ENCODE results near the gene POLR3E. TPM values are rescaled to one million over a fixed set of nuclear protein-coding genes. Genes with fewer than 3 reads are reported as not detected.

POLR3E gene
- total and polyA plus RNA-seq, 3 experiments from 2014 or later: 14.9 to 116 (median 103) TPM

DNA sequence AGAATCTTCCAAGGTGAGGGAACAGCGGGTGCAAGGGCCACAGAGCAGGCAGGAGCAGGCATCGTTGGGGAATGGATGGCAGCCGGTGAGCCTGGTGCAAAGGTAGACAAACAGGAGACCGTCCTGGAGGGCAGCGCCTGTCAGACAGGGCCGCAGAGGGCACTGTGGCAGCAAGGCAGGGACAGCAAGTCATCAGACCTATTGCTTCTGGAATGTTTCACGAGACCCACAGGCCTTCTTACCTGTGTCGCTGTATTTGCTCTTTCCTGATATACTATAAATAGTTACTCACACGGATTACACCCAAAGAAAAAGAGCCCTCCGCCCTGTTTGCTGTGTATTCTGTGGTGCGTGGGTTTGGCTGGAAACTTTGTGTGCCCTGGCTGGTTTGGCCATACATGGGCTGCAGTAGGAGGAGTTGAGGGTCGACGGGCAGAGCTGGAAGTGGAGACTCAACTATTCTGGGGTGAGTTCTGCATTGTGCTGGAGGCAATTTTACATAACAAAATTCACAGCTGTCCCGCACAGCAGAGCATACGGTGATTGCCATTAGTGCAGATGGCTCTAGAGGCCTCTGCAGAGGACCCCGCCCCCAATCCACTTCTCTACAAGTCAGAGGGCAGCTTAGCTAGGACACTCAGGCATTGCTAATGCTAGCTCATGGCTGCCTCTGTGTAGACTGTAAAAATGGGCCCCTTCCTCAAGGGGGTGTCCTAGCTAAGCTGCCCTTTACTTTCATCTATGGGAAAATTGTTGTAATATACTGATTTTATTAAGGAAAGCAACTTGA, 18.6 kb upstream of the POLR3E start:
- H3K27me3 ChIP-seq (ENCODE audit: insufficient read depth, low read length, poor library complexity, severe bottlenecking): no peaks in the 10 kb centered on the region
- POLR2A ChIA-PET: interaction anchor here (0.5 kb wide), 1 partner anchor 9 kb away, joined by 3 read pairs; no protein-coding TSS in a partner anchor
- peaks cover 0 to 57% (median 4%) of the 10 kb centered on the region in 3 donors for H3K36me3 Mint-ChIP-seq
- H3K4me1 Mint-ChIP-seq: no peaks in the 10 kb centered on the region
- CTCF ChIA-PET: interaction anchor here (0.9 kb wide), 2 partner anchors 11 to 197 kb away, joined by 3 read pairs; no protein-coding TSS in a partner anchor
- no peak for DNase-seq
- H3K4me3 Mint-ChIP-seq: no peak overlapping the region
- H3K36me3 ChIP-seq (ENCODE audit: insufficient read depth, low read length): peaks cover 15% of the 10 kb centered on the region
- no peaks in the 10 kb centered on the region for H3K27me3 Mint-ChIP-seq
- H3K9me3 Mint-ChIP-seq: no peaks in the 10 kb centered on the region
- H3K9me3 ChIP-seq (ENCODE audit: low read length): no peaks in the 10 kb centered on the region
- peak overlapping the region in 1 of 8 donors; percentile 82 for H3K27ac Mint-ChIP-seq
- H3K4me3 ChIP-seq (ENCODE audit: low read length): no peak overlapping the region
- H3K4me1 ChIP-seq (ENCODE audit: insufficient read depth, low read length): no peaks in the 10 kb centered on the region
- H3K27ac ChIP-seq (ENCODE audit: low read depth, low read length): no peak overlapping the region

DNA sequence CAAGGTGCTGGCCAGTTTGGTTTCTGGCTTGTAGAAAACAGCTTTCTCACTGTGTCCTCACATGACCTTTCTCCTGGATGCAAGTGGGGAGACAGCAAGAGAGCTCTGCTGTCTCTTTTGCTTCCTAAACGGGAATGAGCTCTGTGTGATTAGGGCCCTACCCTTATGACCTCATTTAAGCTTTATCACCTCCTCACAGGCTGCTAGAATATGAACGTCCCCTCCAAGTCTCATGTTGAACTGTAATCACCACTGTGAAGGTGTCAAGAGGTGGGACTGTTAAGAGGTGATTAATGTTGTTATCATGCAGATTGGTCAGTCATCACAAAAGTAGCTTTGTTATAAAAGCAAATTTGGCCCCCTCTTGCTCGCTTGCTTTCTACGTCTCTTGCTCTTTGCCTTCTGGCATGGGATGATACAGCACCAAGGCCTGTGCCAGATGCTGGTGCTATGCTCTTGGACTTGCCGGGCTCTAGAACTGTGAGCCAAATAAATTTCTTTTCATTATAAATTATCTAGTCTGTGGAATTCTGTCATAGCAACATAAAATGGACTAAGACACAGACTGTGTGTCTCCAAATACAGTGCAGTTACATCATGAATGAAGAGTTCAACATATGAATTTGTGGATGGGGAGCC, 14.8 kb upstream of the POLR3E start:
- ChIA-PET CTCF (no interaction called here), POLR2A (no interaction called here)
- H3K4me1 ChIP-seq (ENCODE audit: insufficient read depth, low read length): no peaks in the 10 kb centered on the region
- peak overlapping the region; percentile 43 for H3K27ac ChIP-seq (ENCODE audit: low read depth, low read length)
- H3K27ac Mint-ChIP-seq: peak overlapping the region in 1 of 8 donors; percentile 77
- no peaks in the 10 kb centered on the region for H3K9me3 ChIP-seq (ENCODE audit: low read length)
- H3K9me3 Mint-ChIP-seq: no peaks in the 10 kb centered on the region
- H3K4me3 Mint-ChIP-seq: no peak overlapping the region
- no peaks in the 10 kb centered on the region for H3K27me3 ChIP-seq (ENCODE audit: insufficient read depth, low read length, poor library complexity, severe bottlenecking)
- peaks cover 14% of the 10 kb centered on the region for H3K36me3 ChIP-seq (ENCODE audit: insufficient read depth, low read length)
- H3K27me3 Mint-ChIP-seq: no peaks in the 10 kb centered on the region
- peaks cover 0 to 56% (median 9%) of the 10 kb centered on the region in 3 donors for H3K36me3 Mint-ChIP-seq
- H3K4me1 Mint-ChIP-seq: no peaks in the 10 kb centered on the region
- DNase-seq: no peak
- H3K4me3 ChIP-seq (ENCODE audit: low read length): no peak overlapping the region

DNA sequence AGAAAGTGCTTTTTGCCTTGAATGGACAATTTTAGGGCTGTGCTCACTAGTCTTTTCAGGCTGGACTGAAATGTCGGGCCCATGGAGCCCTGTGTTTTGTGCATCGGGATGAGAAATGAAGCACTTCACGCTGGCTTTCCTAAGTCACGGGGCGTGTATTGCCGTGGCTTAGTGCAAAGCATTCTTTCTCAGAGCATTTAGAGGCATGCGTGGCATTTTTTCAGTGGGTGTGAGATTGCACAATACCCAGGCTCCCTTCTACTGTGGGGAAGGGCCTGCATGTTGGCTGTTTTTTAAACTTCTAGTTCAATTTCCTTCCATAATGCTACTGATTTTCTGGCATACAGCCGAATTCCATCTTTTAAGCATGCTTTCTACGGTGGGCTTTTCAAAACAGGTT, 12.6 kb upstream of the POLR3E start:
- ChIA-PET POLR2A (no interaction called here), CTCF (no interaction called here)
- Histone ChIP-seq H3K4me1 (ENCODE audit: insufficient read depth, low read length) (no peaks in the 10 kb centered on the region), H3K9me3 (ENCODE audit: low read length) (no peaks in the 10 kb centered on the region), H3K36me3 (ENCODE audit: insufficient read depth, low read length) (peaks cover 14% of the 10 kb centered on the region), H3K27me3 (ENCODE audit: insufficient read depth, low read length, poor library complexity, severe bottlenecking) (no peaks in the 10 kb centered on the region), H3K27ac (ENCODE audit: low read depth, low read length) (no peak overlapping the region), H3K4me3 (ENCODE audit: low read length) (no peak overlapping the region)
- Mint-ChIP-seq H3K4me1 (no peaks in the 10 kb centered on the region), H3K36me3 (peaks cover 0 to 42% (median 9%) of the 10 kb centered on the region in 3 donors), H3K27ac (peak overlapping the region in 1 of 8 donors; percentile 21), H3K27me3 (no peaks in the 10 kb centered on the region), H3K9me3 (no peaks in the 10 kb centered on the region), H3K4me3 (no peak overlapping the region)
- no peak for DNase-seq

DNA sequence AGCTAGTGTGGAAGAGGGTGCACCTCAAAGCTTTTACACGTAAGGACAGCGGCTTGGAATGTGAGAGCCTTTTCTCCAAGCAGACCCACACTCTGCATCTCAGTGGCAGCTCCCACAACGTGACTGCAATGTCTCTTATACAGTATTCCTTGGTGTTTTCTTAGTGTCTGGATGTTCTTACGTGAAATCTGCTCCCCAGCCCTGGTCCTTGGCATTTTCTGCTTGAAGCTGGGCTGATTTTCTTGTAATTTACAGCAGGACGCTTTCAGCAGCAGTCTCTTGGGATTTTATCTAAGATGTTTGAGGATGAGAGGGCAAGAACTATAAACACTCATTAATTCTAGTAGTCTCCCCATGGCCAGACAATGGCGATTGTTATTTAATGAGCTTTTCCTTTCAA, 12.1 kb upstream of the POLR3E start:
- Mint-ChIP-seq H3K27me3 (no peaks in the 10 kb centered on the region), H3K27ac (peak overlapping the region in 1 of 8 donors; percentile 23), H3K4me3 (no peak overlapping the region), H3K4me1 (no peaks in the 10 kb centered on the region), H3K36me3 (peaks cover 0 to 39% (median 9%) of the 10 kb centered on the region in 3 donors), H3K9me3 (no peaks in the 10 kb centered on the region)
- Histone ChIP-seq H3K36me3 (ENCODE audit: insufficient read depth, low read length) (peaks cover 14% of the 10 kb centered on the region), H3K4me3 (ENCODE audit: low read length) (no peak overlapping the region), H3K9me3 (ENCODE audit: low read length) (no peaks in the 10 kb centered on the region), H3K27me3 (ENCODE audit: insufficient read depth, low read length, poor library complexity, severe bottlenecking) (no peaks in the 10 kb centered on the region), H3K4me1 (ENCODE audit: insufficient read depth, low read length) (no peaks in the 10 kb centered on the region), H3K27ac (ENCODE audit: low read depth, low read length) (no peak overlapping the region)
- ChIA-PET CTCF (no interaction called here), POLR2A (no interaction called here)
- DNase-seq: no peak

DNA sequence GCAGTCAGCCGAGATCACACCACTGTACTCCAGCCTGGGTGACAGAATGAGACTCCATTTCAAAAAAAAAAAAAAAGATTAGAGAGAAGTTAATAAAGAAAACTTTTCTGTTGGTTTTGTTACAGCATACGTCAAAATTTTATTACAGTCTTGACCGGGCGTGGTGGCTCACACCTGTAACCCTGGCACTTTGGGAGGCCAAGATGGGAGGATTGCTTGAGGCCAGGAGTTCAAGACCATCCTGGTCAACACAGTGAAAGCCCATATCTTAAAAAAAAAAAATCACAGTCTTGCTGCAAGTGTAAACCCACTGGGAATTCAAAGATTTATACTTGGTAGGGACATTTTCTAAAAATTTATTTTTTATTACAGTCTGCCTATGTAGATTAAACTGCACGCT, 6.2 kb upstream of the POLR3E start:
- Mint-ChIP-seq H3K4me1 (peaks cover under 1 to 2% (median 1%) of the 10 kb centered on the region in 3 donors), H3K4me3 (peak overlapping the region in 1 of 7 donors; percentile 23), H3K9me3 (no peaks in the 10 kb centered on the region), H3K36me3 (peaks cover 0 to 2% (median 0%) of the 10 kb centered on the region in 3 donors), H3K27ac (no peak overlapping the region), H3K27me3 (peaks cover 0 to 1% of the 10 kb centered on the region in 2 donors)
- Histone ChIP-seq H3K36me3 (ENCODE audit: insufficient read depth, low read length) (no peaks in the 10 kb centered on the region), H3K27me3 (ENCODE audit: insufficient read depth, low read length, poor library complexity, severe bottlenecking) (no peaks in the 10 kb centered on the region), H3K4me1 (ENCODE audit: insufficient read depth, low read length) (peaks cover 1% of the 10 kb centered on the region), H3K9me3 (ENCODE audit: low read length) (no peaks in the 10 kb centered on the region), H3K4me3 (ENCODE audit: low read length) (no peak overlapping the region), H3K27ac (ENCODE audit: low read depth, low read length) (no peak overlapping the region)
- CTCF ChIA-PET: no interaction called here
- POLR2A ChIA-PET: interaction anchor here (0.7 kb wide), 1 partner anchor 86 kb away, joined by 3 read pairs; no protein-coding TSS in a partner anchor
- no peak for DNase-seq

DNA sequence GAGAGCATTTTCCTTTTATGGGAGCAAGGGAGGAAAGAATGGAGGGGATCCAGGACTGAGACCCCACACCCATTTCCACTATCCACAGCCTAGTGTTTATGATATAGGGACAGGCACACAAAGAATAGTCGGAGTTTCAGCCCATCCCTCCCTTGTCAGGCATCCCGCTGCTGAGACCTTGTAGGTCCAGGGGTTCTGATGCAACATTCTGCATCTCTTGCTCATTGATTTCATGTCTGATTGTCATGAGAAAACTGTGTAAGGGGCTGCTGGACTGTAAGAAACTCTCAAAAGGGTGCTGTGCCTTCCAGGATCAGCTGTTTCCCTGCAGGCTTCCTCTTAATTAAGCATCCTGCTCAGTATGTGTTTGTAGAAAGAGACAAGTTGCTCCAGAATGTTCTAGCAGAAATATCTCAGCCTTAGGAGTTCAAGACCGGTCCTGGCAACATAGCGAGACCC, 5.3 kb upstream of the POLR3E start:
- H3K9me3 Mint-ChIP-seq: peaks cover 0 to 3% (median 0%) of the 10 kb centered on the region in 5 donors
- H3K27me3 ChIP-seq (ENCODE audit: insufficient read depth, low read length, poor library complexity, severe bottlenecking): no peaks in the 10 kb centered on the region
- DNase-seq: no peak
- H3K36me3 ChIP-seq (ENCODE audit: insufficient read depth, low read length): no peaks in the 10 kb centered on the region
- H3K27ac Mint-ChIP-seq: no peak overlapping the region
- H3K27me3 Mint-ChIP-seq: peaks cover 0 to 8% of the 10 kb centered on the region in 2 donors
- POLR2A ChIA-PET: interaction anchor here (0.7 kb wide), 1 partner anchor 87 kb away, joined by 3 read pairs; no protein-coding TSS in a partner anchor
- no peak overlapping the region for H3K27ac ChIP-seq (ENCODE audit: low read depth, low read length)
- H3K36me3 Mint-ChIP-seq: peaks cover 0 to 1% (median 0%) of the 10 kb centered on the region in 3 donors
- no peak overlapping the region for H3K4me3 Mint-ChIP-seq
- no peak overlapping the region for H3K4me3 ChIP-seq (ENCODE audit: low read length)
- H3K4me1 ChIP-seq (ENCODE audit: insufficient read depth, low read length): peaks cover 8% of the 10 kb centered on the region
- CTCF ChIA-PET: no interaction called here
- peaks cover 8 to 11% (median 10%) of the 10 kb centered on the region in 3 donors for H3K4me1 Mint-ChIP-seq
- no peaks in the 10 kb centered on the region for H3K9me3 ChIP-seq (ENCODE audit: low read length)

DNA sequence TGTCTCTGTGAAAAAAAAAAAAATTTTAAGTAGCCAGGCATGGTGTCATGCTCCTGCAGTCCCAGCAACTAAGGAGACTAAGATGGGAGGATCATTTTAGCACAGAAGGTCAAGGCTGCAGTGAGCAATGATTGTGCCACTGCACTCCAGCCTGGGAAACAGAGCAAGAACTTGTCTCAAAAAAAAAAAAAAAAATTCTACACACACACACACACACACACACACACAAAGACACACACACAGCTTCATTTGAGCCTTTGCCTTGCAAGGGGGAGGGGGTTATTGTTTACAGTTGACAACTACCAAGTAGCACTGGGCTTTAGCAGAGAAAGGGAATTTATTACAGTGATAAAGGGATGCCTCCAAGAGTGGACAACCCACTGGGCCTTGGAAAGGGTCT, 4.9 kb upstream of the POLR3E start:
- H3K36me3 ChIP-seq (ENCODE audit: insufficient read depth, low read length): no peaks in the 10 kb centered on the region
- CTCF ChIA-PET: no interaction called here
- peaks cover 0 to 11% of the 10 kb centered on the region in 2 donors for H3K27me3 Mint-ChIP-seq
- no peak overlapping the region for H3K4me3 ChIP-seq (ENCODE audit: low read length)
- peak overlapping the region in 1 of 8 donors; percentile 50 for H3K27ac Mint-ChIP-seq
- H3K27me3 ChIP-seq (ENCODE audit: insufficient read depth, low read length, poor library complexity, severe bottlenecking): no peaks in the 10 kb centered on the region
- H3K4me1 ChIP-seq (ENCODE audit: insufficient read depth, low read length): peaks cover 8% of the 10 kb centered on the region
- no peaks in the 10 kb centered on the region for H3K9me3 ChIP-seq (ENCODE audit: low read length)
- H3K4me3 Mint-ChIP-seq: no peak overlapping the region
- H3K4me1 Mint-ChIP-seq: peaks cover 9 to 13% (median 13%) of the 10 kb centered on the region in 3 donors
- H3K9me3 Mint-ChIP-seq: peaks cover 0 to 5% (median 0%) of the 10 kb centered on the region in 5 donors
- POLR2A ChIA-PET: no interaction called here
- peaks cover 0 to 4% (median 0%) of the 10 kb centered on the region in 3 donors for H3K36me3 Mint-ChIP-seq
- no peak for DNase-seq
- no peak overlapping the region for H3K27ac ChIP-seq (ENCODE audit: low read depth, low read length)
